ENCODE data around the gene GCSAM.

The GCSAM gene

DNA sequence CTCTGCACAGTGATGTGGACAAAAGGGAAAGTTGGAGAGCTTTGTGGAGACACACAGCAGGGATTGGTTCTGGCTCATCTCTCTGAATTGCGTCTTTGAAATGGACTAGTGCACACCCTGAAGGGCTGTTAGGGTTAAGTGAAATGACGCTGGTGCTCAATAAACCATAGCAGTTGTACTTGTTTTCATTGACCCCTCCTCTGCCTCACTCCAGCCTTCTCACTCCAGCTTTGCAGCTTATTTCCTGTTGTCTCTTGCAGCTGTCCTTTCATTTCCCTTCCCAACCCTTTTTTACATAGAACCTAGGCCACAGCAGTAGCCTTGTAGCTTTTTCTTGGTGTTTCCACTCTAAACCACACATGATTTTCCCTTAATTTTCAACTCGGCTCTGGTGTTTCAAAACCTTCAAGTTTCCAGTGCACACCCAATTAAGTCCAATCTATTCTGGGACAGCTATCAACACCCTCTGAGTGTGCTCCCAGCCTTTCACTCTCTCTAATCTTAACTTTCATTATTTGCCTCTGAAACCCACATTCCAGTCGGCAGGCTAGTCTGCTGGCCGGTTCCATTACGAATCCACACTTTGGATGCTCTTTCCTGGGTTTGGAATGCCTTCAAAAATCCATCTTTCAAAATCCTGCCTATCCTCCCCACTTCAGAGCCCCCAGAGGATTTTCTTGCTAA, 40.4 kb downstream of the GCSAM start:
- no peak for TF ChIP-seq CTCF (IDR thresholded peaks at IDR 0.05; ENCODE audit: low read depth, low read length, missing control alignments)
- DNase-seq (ENCODE audit: low read depth) = no peak
- H3K4me3 ChIP-seq (ENCODE audit: low read depth, low read length) = no peak overlapping the region

GRCh38 chr3:112090887-112091586, 42.0 kb downstream of the GCSAM start:
- no peak for DNase-seq (ENCODE audit: low read depth)
- H3K4me3 ChIP-seq (ENCODE audit: low read depth, low read length) = no peak overlapping the region
- TF ChIP-seq CTCF (IDR thresholded peaks at IDR 0.05; ENCODE audit: low read depth, low read length, missing control alignments) = no peak

DNA sequence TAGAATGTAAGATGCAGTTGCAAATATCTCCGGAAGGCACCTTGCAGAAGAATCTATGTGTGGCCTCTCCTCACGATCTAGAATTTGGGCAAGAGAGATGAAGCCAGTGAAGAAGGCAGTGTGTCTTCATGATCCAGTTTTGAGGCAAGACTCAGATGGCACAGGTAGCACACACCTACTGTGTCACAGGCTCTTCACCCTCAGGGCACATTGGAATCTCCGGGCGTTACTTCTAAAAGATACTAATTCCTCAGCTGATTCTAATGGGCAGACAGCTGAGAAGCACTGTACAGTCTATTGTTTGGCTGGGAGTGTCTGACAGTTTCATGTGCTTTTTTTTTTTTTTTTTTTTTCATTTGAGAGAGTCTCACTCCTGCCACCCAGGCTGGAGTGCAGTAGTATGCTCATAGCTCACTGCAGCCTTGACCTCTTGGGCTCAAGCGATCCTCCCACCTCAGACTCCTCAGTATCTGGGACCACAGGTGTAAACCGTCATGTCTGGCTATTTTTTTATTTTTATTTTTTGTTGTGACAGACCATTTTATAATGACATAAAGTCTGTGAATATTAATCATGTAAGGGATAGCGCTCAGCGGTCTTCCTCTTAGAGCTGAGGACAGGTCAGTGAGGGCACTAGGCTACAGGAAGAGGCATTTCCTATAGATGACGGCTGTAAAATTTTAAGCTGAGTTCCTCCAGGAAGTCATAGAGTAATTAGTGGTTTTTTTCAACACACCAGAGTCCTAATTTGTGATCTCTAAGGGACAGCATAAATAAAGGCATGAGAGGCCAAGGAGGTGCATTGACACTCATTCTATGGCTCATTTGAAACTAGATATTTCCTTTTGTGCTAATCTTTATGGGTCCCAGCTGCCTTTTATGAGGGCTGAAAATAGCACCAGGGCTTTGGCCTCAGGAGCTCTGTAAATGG, 42.8 kb downstream of the GCSAM start:
- DNase-seq (ENCODE audit: low read depth) = no peak
- TF ChIP-seq CTCF (IDR thresholded peaks at IDR 0.05; ENCODE audit: low read depth, low read length, missing control alignments) = no peak
- H3K4me3 ChIP-seq (ENCODE audit: low read depth, low read length) = no peak overlapping the region

DNA sequence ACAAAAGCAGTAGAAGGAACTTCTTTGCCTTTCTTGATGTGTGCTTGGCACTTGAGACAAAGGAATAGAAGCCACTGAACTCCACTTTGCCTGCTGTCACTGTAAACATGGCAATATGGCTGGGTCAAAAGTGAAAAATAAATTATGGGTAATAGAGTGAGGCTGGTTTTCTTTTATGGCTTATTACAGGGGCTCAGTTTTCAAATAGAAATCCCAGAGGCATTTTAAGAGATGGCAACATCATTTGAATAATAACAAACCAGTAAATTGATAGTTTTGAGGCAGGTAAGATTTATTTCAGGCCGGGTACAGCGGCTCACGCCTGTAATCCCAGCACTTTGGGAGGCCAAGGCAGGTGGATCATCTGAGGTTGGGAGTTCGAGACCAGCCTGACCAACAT, 44.1 kb downstream of the GCSAM start:
- no peak for DNase-seq (ENCODE audit: low read depth)
- TF ChIP-seq CTCF (IDR thresholded peaks at IDR 0.05; ENCODE audit: low read depth, low read length, missing control alignments) = no peak
- H3K4me3 ChIP-seq (ENCODE audit: low read depth, low read length) = no peak overlapping the region

- DNase-seq (ENCODE audit: low read depth) = no peak
- TF ChIP-seq CTCF (IDR thresholded peaks at IDR 0.05; ENCODE audit: low read depth, low read length, missing control alignments) = no peak
- H3K4me3 ChIP-seq (ENCODE audit: low read depth, low read length) = no peak overlapping the region
Observed at GRCh38 chr3:112087746-112088145, 45.3 kb downstream of the GCSAM start.

DNA sequence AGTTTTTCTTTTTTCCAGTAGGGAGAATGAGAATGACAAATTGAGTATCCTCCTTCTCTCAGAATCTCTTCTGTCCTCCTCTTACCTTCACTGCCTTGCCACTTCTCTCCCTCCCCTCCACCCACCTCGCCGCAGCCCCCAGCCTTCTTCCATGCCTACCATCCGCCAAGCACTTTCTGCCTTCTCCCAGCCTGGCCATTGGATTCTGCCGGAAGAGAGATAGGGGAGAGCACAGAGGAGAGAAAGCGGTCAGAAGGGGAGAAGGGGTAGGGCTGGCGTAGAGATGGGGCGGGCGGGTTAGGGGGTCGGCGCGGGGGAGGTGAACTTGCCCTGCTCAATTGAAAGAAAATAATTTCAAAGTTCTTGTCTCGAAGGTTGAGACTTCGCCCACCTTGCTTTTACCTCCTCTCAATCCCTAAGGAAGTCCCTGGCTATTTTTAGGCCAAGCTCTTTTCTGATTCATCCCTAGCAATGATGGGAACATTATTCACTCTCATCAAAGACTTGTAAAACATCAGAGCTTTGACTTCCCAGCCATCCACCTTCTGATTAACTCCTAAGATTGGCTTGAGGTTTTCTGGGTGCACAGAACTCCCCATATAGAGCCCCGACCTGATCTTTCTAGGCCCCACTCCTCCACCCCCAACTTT, 46.0 kb downstream of the GCSAM start:
- no peak for DNase-seq (ENCODE audit: low read depth)
- no peak for TF ChIP-seq CTCF (IDR thresholded peaks at IDR 0.05; ENCODE audit: low read depth, low read length, missing control alignments)
- H3K4me3 ChIP-seq (ENCODE audit: low read depth, low read length) = peak overlapping the region; percentile 64

Measured in GM12864 (cell line).